HCT116 (cell line): Measurements from ENCODE around the gene KCNJ10. TPM values are rescaled to one million over a fixed set of nuclear protein-coding genes. Genes with fewer than 3 reads are reported as not detected.

Experiments used
- ATAC-seq: fragments of 200-7000 bp; cut with Tn5 transposase; 2 replicates; pipeline ENCODE4 v1.9.1; 2020; ENCODE audit warnings: mild to moderate bottlenecking, moderate library complexity
- BruUV-seq: library from RNA; stranded (reverse); fragments of 400-500 nt; replicated peaks from 2 replicates; lab custom pipeline; 2021; lab: Mats Ljungman, UMichigan
- CTCF ChIA-PET: fragments of 300-600 bp; sonication (Branson Sonifier 250); formaldehyde crosslinking; loops from one replicate; lab custom pipeline; 2021; ENCODE audit warnings: antibody characterized with exemption; lab: Charles Lee
- POLR2A ChIA-PET: fragments of 300-600, 350-600 bp; sonication (Branson Sonifier 250); formaldehyde crosslinking; loops from one replicate; lab custom pipeline; 2021; ENCODE audit warnings: antibody characterized with exemption; lab: Charles Lee
- RAD21 ChIA-PET, 2 experiments: fragments of 300-600 bp; sonication (Branson Sonifier 250); formaldehyde crosslinking; loops; one replicate each; lab custom pipeline; 2023; ENCODE audit warnings: low total read pairs in 2 of 2; ENCODE audit not compliant: uncharacterized antibody in 2 of 2, unreplicated experiment in 2 of 2, low non-redundant PET in 1 of 2; lab: Charles Lee
- DNase-seq: peaks from one replicate; pipeline ENCODE4 v3.0.0-alpha.2; 2010; ENCODE audit warnings: low read depth, low spot score
- H2AFZ ChIP-seq: fragments of 200-600 bp; shearing (Covaris generic), sonication (generic); 2 replicates; pipeline ENCODE4 v1.6.1; 2017; ENCODE audit warnings: low read depth, mixed run types, mixed read lengths, antibody characterized with exemption, low read length; ENCODE audit not compliant: poor library complexity, severe bottlenecking
- H3K27ac ChIP-seq: 2 replicates; pipeline ENCODE4 v1.5.1; 2012; ENCODE audit warnings: low read depth, low read length
- H3K27me3 ChIP-seq: fragments of 200-600 bp; sonication (generic); 2 replicates; pipeline ENCODE4 v1.6.1; 2016; ENCODE audit warnings: mixed run types, low read length, mixed read lengths; ENCODE audit not compliant: insufficient read depth
- H3K36me3 ChIP-seq, 2 experiments: fragments of 200-500 bp in 1 of 2; fragments of 200-600 bp in 1 of 2; sonication (Bioruptor generic) in 1 of 2; sonication (generic) in 1 of 2; 2 replicates each; pipeline versions ENCODE4 v1.5.1 to v1.6.1; 2014 to 2016; ENCODE audit warnings: low read length in 2 of 2, inconsistent platforms in 1 of 2, mixed read lengths in 1 of 2, mixed run types in 1 of 2; ENCODE audit not compliant: insufficient read depth in 2 of 2, control insufficient read depth in 1 of 2
- H3K4me1 ChIP-seq, 2 experiments: fragments of 200-600 bp in 1 of 2; sonication (generic) in 1 of 2; 2 replicates each; pipeline versions ENCODE4 v1.5.1 to v1.6.1; 2012 to 2017; ENCODE audit warnings: low read length in 2 of 2, inconsistent platforms in 1 of 2, mild to moderate bottlenecking in 1 of 2, mixed read lengths in 1 of 2, mixed run types in 1 of 2, moderate library complexity in 1 of 2; ENCODE audit not compliant: insufficient read depth in 2 of 2, control insufficient read depth in 1 of 2
- H3K4me2 ChIP-seq: fragments of 200-600 bp; sonication (generic); 2 replicates; pipeline ENCODE4 v1.6.1; 2017; ENCODE audit warnings: mixed run types, low read length, mixed read lengths
- H3K4me3 ChIP-seq, 2 experiments: fragments of 200-600 bp in 1 of 2; sonication (generic) in 1 of 2; replicated peaks in 1 of 2; 2 replicates each; pipeline ENCODE4 v1.5.1; 2011 to 2016; ENCODE audit warnings: low read length in 2 of 2, control low read depth in 1 of 2, low read depth in 1 of 2, mild to moderate bottlenecking in 1 of 2, mixed read lengths in 1 of 2, mixed run types in 1 of 2
- H3K79me2 ChIP-seq: fragments of 200-600 bp; sonication (generic); 2 replicates; pipeline ENCODE4 v1.6.1; 2017; ENCODE audit warnings: mild to moderate bottlenecking, mixed run types, low read length, moderate library complexity, mixed read lengths; ENCODE audit not compliant: insufficient read depth
- H3K9ac ChIP-seq: fragments of 200-600 bp; sonication (generic); 2 replicates; pipeline ENCODE4 v1.6.1; 2016; ENCODE audit warnings: low read length, mixed read lengths
- H3K9me2 ChIP-seq: fragments of 200-600 bp; sonication (generic), shearing (Covaris generic); 2 replicates; pipeline ENCODE4 v1.6.1; 2017; ENCODE audit warnings: mixed run types, mild to moderate bottlenecking, moderate library complexity; ENCODE audit not compliant: insufficient read depth
- H3K9me3 ChIP-seq, 2 experiments: fragments of 200-500 bp in 1 of 2; fragments of 200-600 bp in 1 of 2; sonication (Bioruptor generic) in 1 of 2; sonication (generic) in 1 of 2; 2 replicates each; pipeline ENCODE4 v1.6.1; 2014 to 2017; ENCODE audit warnings: low read length in 2 of 2, mixed read lengths in 2 of 2, inconsistent platforms in 1 of 2, low read depth in 1 of 2, mild to moderate bottlenecking in 1 of 2, mixed run types in 1 of 2, moderate library complexity in 1 of 2; ENCODE audit not compliant: control insufficient read depth in 1 of 2, insufficient read depth in 1 of 2
- H4K20me1 ChIP-seq: fragments of 200-600 bp; sonication (generic), shearing (Covaris generic); 2 replicates; pipeline ENCODE4 v1.6.1; 2017; ENCODE audit warnings: mixed run types, mild to moderate bottlenecking, moderate library complexity; ENCODE audit not compliant: insufficient read depth
- CEBPB ChIP-seq: IDR thresholded peaks from 2 replicates; pipeline ENCODE4 v1.6.1; 2012; ENCODE audit warnings: low read depth
- CTCF ChIP-seq, 3 experiments: fragments of 200-600 bp in 1 of 3; sonication (generic) in 1 of 3; IDR thresholded peaks in 2 of 3; conservative IDR thresholded peaks in 1 of 3; 2 replicates each; pipeline ENCODE4 v1.5.1; 2012 to 2017; ENCODE audit warnings: low read depth in 2 of 3, low read length in 2 of 3, antibody characterized with exemption in 1 of 3, borderline replicate concordance in 1 of 3, control low read depth in 1 of 3, mild to moderate bottlenecking in 1 of 3, mixed read lengths in 1 of 3, mixed run types in 1 of 3, moderate library complexity in 1 of 3; ENCODE audit not compliant: insufficient read depth in 1 of 3
- FOSL1 ChIP-seq: IDR thresholded peaks from 2 replicates; pipeline ENCODE4 v1.6.1; 2012; ENCODE audit warnings: low read depth
- MAX ChIP-seq: IDR thresholded peaks from 2 replicates; pipeline ENCODE4 v1.6.1; 2012
- SP1 ChIP-seq: IDR thresholded peaks from 2 replicates; pipeline ENCODE4 v1.6.1; 2012; ENCODE audit warnings: low read depth
- TCF7L2 ChIP-seq: IDR thresholded peaks from 2 replicates; pipeline ENCODE4 v1.7.0; 2011; ENCODE audit warnings: borderline replicate concordance, inconsistent platforms; ENCODE audit not compliant: insufficient read depth, insufficient read length; ENCODE audit errors: extremely low read depth
- YY1 ChIP-seq: IDR thresholded peaks from 2 replicates; pipeline ENCODE4 v1.6.1; 2011; ENCODE audit warnings: low read length, low read depth, moderate library complexity, mild to moderate bottlenecking; ENCODE audit not compliant: insufficient replicate concordance; ENCODE audit errors: extremely low read depth
- intact Hi-C: fragments of 100-400 bp; cut with micrococcal nuclease; formaldehyde crosslinking; loops from 2 replicates; pipeline ENCODE4 v1.10.0; 2022
- total RNA-seq: library from RNA; stranded (reverse); gene quantifications from one replicate; pipeline ENCODE4 v1.2.1, GENCODE V29; 2021; ENCODE audit not compliant: unreplicated experiment

The KCNJ10 gene
- total RNA-seq, 1 experiment from 2014 or later: 0.57 TPM

GRCh38 chr1:160114085-160114484, 44.1 kb upstream of the KCNJ10 start:
- Histone ChIP-seq H3K4me1 (peaks cover 3 to 12% of the 10 kb centered on the region in 2 experiments; a peak in 2 of 4 replicates), H3K4me2 (no peak overlapping the region), H3K27me3 (no peaks in the 10 kb centered on the region), H3K27ac (no peak overlapping the region), H3K9me3 (no peaks in the 10 kb centered on the region), H3K9ac (no peak overlapping the region), H3K9me2 (no peaks in the 10 kb centered on the region), H3K4me3 (no peak overlapping the region), H2AFZ (no peak overlapping the region), H4K20me1 (no peaks in the 10 kb centered on the region), H3K79me2 (no peaks in the 10 kb centered on the region), H3K36me3 (no peaks in the 10 kb centered on the region)
- ATAC-seq (no peak), DNase-seq (no peak)
- TF ChIP-seq TCF7L2: no peak
- no peak for TF ChIP-seq CEBPB
- TF ChIP-seq SP1: no peak
- no peak for TF ChIP-seq YY1
- no peak for TF ChIP-seq MAX
- ChIA-PET RAD21 (no interaction called here), CTCF (no interaction called here), POLR2A (no interaction called here)
- BruUV-seq: no TSS peak
- intact Hi-C loops: no loop called here

- RAD21 ChIA-PET: no interaction called here
- peak; percentile 35; the same call in 1 of the 2 replicates for ATAC-seq
- H2AFZ ChIP-seq: no peak overlapping the region
Measured at GRCh38 chr1:160113407-160113806, 43.4 kb upstream of the KCNJ10 start.

More at GRCh38 chr1:160113407-160113806, 43.4 kb upstream of the KCNJ10 start:
- Histone ChIP-seq H3K4me2 (no peak overlapping the region), H3K9me3 (no peaks in the 10 kb centered on the region), H4K20me1 (no peaks in the 10 kb centered on the region), H3K4me1 (peaks cover 3 to 13% of the 10 kb centered on the region in 2 experiments; a peak in 2 of 4 replicates), H3K9ac (no peak overlapping the region), H3K4me3 (no peak overlapping the region), H3K36me3 (no peaks in the 10 kb centered on the region), H3K9me2 (no peaks in the 10 kb centered on the region), H3K79me2 (no peaks in the 10 kb centered on the region), H3K27me3 (no peaks in the 10 kb centered on the region), H3K27ac (no peak overlapping the region)
- TF ChIP-seq CTCF (IDR thresholded peaks at IDR 0.05 in 2 of 3, conservative IDR thresholded peaks at IDR 0.05 in 1 of 3; ENCODE audit: borderline replicate concordance in 1 of 3, insufficient read depth in 1 of 3, low read depth in 2 of 3, low read length in 2 of 3) (peak in 2 of 3 experiments; percentile 13 to 15; a peak in 1 of 6 replicates), FOSL1 (no peak)
- intact Hi-C loops: no loop called here
- ChIA-PET CTCF (no interaction called here), POLR2A (no interaction called here)
- no peak for DNase-seq
- no TSS peak for BruUV-seq
